Body of pancreas (tissue), 4 donors: ENCODE results near the gene MAMSTR. TPM values are rescaled to one million over a fixed set of nuclear protein-coding genes. Genes with fewer than 3 reads are reported as not detected.

ENCODE experiments used
- ATAC-seq: fragments of 150-250 bp; one replicate; pipeline ENCODE4 v1.9.1; 2016
- DNase-seq, 4 donors: peaks; one replicate each; pipeline ENCODE4 v3.0.0-alpha.2; 2019
- H3K27ac ChIP-seq, 4 donors: fragments of 200-600 bp; sonication (generic); 1 replicate in 3 of 4; 2 replicates in 1 of 4; pipeline versions ENCODE4 v1.5.1 to v1.6.1; 2016 to 2019; ENCODE audit warnings: mild to moderate bottlenecking in 1 of 4, mixed read lengths in 1 of 4, moderate library complexity in 1 of 4
- H3K27me3 ChIP-seq, 2 donors: fragments of 200-600 bp; sonication (generic); one replicate each; pipeline ENCODE4 v1.6.0; 2016; ENCODE audit warnings: mild to moderate bottlenecking in 1 of 2
- H3K36me3 ChIP-seq, 2 donors: fragments of 200-600 bp; sonication (generic); replicated peaks in 1 of 2; 2 replicates each; pipeline ENCODE4 v1.5.1; 2016; ENCODE audit warnings: low read depth in 2 of 2; ENCODE audit not compliant: insufficient read depth in 1 of 2
- H3K4me1 ChIP-seq: fragments of 200-600 bp; sonication (generic); one replicate; pipeline ENCODE4 v1.6.0; 2016
- H3K4me3 ChIP-seq, 2 donors: fragments of 200-600 bp; sonication (generic); 1 replicate in 1 of 2; 2 replicates in 1 of 2; pipeline ENCODE4 v1.5.1; 2016 to 2019
- H3K9me3 ChIP-seq, 3 donors: fragments of 200-600 bp; sonication (generic); 1 replicate in 2 of 3; 2 replicates in 1 of 3; pipeline ENCODE4 v1.5.1; 2016
- CTCF ChIP-seq, 7 experiments: fragments of 450-650 bp in 4 of 7; fragments of 200-600 bp in 3 of 7; sonication (generic) in 3 of 7; IDR thresholded peaks; one replicate each; pipeline ENCODE4 v1.5.1; 2016 to 2019; ENCODE audit warnings: antibody characterized with exemption in 7 of 7
- POLR2A ChIP-seq, 3 donors: fragments of 450-650 bp; IDR thresholded peaks; one replicate each; pipeline ENCODE4 v1.6.1; 2016; ENCODE audit warnings: antibody characterized with exemption in 3 of 3, mild to moderate bottlenecking in 2 of 3
- WGBS, 2 donors: methylation state at CpG; one replicate each; pipeline ENCODE4 v1.1.5; 2017; 5-methylcytosine and 5-hydroxymethylcytosine counted together
- intact Hi-C: fragments of 100-400 bp; cut with DNase I; formaldehyde crosslinking; loops from one replicate; pipeline ENCODE4 v1.15.1; 2023
- total RNA-seq, 2 donors: library from RNA; depleted of rRNA; stranded (reverse); fragments of >200 nt; gene quantifications; one replicate each; pipeline ENCODE4 v1.1.0, GENCODE V29; 2016

The MAMSTR gene
- total RNA-seq, 2 donors from 2014 or later = 0.26 to 7.3 TPM

DNA sequence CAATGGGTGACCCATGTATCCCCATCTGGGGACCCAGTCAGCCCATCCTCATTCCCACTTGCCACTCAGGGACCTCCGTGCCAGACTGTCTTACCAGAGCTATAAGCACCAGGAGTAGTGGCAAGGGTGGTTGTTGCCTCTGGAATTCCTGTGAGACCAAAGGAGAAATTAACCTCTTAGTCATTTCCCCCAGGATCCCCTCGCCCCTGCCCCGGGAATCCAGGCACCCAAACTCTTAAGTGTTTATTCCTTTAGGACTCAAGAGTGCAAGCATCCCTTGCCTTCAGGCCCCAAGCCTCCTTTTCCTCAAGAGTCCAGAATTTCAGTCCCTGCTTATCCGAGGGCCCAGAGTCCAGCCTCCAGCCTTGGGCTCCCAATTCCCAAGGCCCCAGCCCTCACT is 55.9 kb downstream of the MAMSTR start:
- 90 to 91% methylated on average over 4 of the region's 4 CpGs for WGBS, 2 donors
- Histone ChIP-seq H3K27ac (no peak overlapping the region), H3K36me3 (no peaks in the 10 kb centered on the region), H3K27me3 (no peaks in the 10 kb centered on the region), H3K4me3 (no peak overlapping the region), H3K9me3 (no peaks in the 10 kb centered on the region), H3K4me1 (peaks cover 11% of the 10 kb centered on the region)
- DNase-seq (no peak), ATAC-seq (no peak)
- TF ChIP-seq POLR2A (IDR thresholded peaks at IDR 0.05) = no peak
- TF ChIP-seq CTCF (IDR thresholded peaks at IDR 0.05) = no peak
- intact Hi-C loops = no loop called here

Other genes with a start within 250 kb of the MAMSTR start
- 1 to 10 TPM; 4.2 to 9.6 TPM for gene LMTK3, start 207.9 kb downstream of the MAMSTR start, total RNA-seq
- gene SULT2B1, start 167.6 kb downstream of the MAMSTR start, total RNA-seq = 1 to 10 TPM in 1 of 2 donors, not detected in 1; 1.0 TPM
- not detected for gene SPACA4, start 113.0 kb downstream of the MAMSTR start, total RNA-seq
- gene FAM83E, start 104.6 kb downstream of the MAMSTR start, total RNA-seq = 1 to 10 TPM in 1 of 2 donors, under 1 TPM in 1; 0.33 to 4.2 TPM
- 1,000 to 10,000 TPM; 2,402 to 3,112 TPM for gene RPL18, start 100.5 kb downstream of the MAMSTR start, total RNA-seq
- 10 to 100 TPM in 1 of 2 donors, 1 to 10 TPM in 1; 8.3 to 37.6 TPM for gene SPHK2, start 100.2 kb downstream of the MAMSTR start, total RNA-seq
- 1 to 10 TPM; 2.0 to 4.9 TPM for gene DBP, start 82.3 kb downstream of the MAMSTR start, total RNA-seq
- 1 to 10 TPM in 1 of 2 donors, not detected in 1; 2.9 TPM for gene CA11, start 73.5 kb downstream of the MAMSTR start, total RNA-seq
- not detected for gene NTN5, start 46.7 kb downstream of the MAMSTR start, total RNA-seq
- gene FUT2, start 23.8 kb downstream of the MAMSTR start, total RNA-seq = 1 to 10 TPM; 2.0 to 3.4 TPM
- 10 to 100 TPM; 14.5 to 60.0 TPM for gene RASIP1, start 20.9 kb upstream of the MAMSTR start, total RNA-seq
- gene IZUMO1, start 27.2 kb upstream of the MAMSTR start, total RNA-seq = 10 to 100 TPM in 1 of 2 donors, 1 to 10 TPM in 1; 1.6 to 14.5 TPM
- gene FUT1, start 32.9 kb upstream of the MAMSTR start, total RNA-seq = 10 to 100 TPM; 14.8 to 79.1 TPM
- not detected for gene FGF21, start 35.8 kb upstream of the MAMSTR start, total RNA-seq
- 10 to 100 TPM; 34.5 to 56.0 TPM for gene BCAT2, start 91.3 kb upstream of the MAMSTR start, total RNA-seq
- 1 to 10 TPM; 2.1 to 3.3 TPM for gene HSD17B14, start 116.8 kb upstream of the MAMSTR start, total RNA-seq
- 10 to 100 TPM in 1 of 2 donors, 1 to 10 TPM in 1; 6.5 to 21.1 TPM for gene PLEKHA4, start 148.9 kb upstream of the MAMSTR start, total RNA-seq
- gene PPP1R15A, start 152.7 kb upstream of the MAMSTR start, total RNA-seq = 10 to 100 TPM; 17.9 to 49.4 TPM
- not detected for gene TULP2, start 179.0 kb upstream of the MAMSTR start, total RNA-seq
- 100 to 1,000 TPM; 129 to 170 TPM for gene NUCB1, start 180.6 kb upstream of the MAMSTR start, total RNA-seq
- not detected for gene DHDH, start 214.0 kb upstream of the MAMSTR start, total RNA-seq
- 10 to 100 TPM; 15.3 to 22.7 TPM for gene BAX, start 235.2 kb upstream of the MAMSTR start, total RNA-seq
- 1,000 to 10,000 TPM; 1,824 to 3,385 TPM for gene FTL, start 245.6 kb upstream of the MAMSTR start, total RNA-seq